CD1c-positive myeloid dendritic cell (primary cell): ENCODE measurements around the gene CPNE2.

Source experiments
- DNase-seq: peaks from one replicate; pipeline ENCODE4 v3.0.0-alpha.2; 2016; ENCODE audit errors: extremely low spot score

CPNE2 gene

DNA sequence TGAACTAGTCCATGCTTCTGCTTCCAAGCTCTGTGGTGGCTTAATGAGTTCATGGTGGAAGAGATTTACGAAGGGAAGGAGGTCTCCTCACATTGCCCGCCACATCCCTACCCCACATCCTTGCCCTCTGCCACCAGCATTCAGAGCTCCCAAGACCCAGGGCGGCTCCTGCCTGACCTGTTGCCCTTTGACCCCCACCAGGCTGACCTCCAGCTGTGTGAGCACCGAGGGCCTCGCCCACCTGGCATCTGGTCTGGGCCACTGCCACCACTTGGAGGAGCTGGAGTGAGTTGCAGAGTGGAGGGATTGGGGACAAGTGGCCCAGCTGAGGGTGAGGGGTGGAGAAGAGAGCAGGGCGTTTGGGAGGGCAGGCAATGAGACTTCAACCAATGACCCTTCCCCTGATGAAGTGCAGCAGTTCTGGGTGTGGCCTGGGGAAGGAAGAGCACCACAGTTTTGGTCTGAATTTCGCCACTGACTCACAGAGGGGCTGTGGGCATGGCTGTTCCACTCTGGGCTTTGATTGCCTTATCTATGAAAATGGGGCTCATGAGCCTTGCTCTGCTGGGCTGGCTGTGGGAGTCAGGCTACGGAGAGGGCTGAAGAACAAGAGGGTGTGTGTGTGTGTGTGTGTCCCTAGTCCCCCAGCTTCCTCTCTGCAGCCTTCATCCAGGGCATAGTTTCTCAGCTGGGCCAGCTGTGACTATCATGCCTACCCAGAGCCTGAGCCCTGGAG, 22.6 kb upstream of the CPNE2 start:
- DNase-seq, result peak; percentile 58

DNA sequence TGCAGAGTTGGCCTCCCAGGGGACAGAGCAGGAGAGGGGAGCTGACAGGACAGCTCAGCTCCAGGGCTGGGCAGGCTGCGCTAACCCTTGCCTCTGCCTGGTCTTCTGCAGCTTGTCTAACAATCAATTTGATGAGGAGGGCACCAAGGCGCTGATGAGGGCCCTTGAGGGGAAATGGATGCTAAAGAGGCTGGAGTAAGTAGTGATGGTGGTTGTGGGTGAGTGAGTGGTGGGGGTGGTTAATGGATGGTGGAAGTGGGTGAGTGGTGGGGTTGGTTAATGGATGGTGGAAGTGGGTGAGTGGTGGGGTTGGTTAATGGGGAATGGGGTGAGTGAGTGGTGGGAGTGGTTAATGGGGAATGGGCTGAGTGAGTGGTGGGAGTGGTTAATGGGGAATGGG, 22.0 kb upstream of the CPNE2 start:
- DNase-seq, result no peak

DNA sequence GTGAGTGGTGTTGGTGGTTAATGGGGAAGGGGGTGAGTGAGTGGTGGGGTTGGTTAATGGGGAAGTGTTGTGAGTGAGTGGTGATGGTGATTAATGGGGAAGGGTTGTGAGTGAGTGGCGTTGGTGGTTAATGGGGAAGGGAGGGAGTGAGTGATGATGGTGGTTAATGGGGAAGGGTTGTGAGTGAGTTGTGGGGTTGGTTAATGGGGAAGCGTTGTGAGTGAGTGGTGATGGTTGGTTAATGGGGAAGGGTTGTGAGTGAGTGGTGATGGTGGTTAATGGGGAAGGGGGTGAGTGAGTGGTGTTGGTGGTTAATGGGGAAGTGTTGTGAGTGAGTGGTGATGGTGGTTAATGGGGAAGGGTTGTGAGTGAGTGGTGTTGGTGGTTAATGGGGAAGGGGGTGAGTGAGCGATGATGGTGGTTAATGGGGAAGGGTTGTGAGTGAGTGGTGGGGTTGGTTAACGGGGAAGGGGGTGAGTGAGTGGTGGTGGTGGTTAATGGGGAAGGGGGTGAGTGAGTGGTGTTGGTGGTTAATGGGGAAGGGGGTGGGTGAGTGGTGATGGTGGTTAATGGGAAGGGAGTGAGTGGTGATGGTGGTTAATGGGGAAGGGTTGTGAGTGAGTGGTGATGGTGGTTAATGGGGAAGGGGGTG, 21.2 kb upstream of the CPNE2 start:
- peak; percentile 60 for DNase-seq

DNA sequence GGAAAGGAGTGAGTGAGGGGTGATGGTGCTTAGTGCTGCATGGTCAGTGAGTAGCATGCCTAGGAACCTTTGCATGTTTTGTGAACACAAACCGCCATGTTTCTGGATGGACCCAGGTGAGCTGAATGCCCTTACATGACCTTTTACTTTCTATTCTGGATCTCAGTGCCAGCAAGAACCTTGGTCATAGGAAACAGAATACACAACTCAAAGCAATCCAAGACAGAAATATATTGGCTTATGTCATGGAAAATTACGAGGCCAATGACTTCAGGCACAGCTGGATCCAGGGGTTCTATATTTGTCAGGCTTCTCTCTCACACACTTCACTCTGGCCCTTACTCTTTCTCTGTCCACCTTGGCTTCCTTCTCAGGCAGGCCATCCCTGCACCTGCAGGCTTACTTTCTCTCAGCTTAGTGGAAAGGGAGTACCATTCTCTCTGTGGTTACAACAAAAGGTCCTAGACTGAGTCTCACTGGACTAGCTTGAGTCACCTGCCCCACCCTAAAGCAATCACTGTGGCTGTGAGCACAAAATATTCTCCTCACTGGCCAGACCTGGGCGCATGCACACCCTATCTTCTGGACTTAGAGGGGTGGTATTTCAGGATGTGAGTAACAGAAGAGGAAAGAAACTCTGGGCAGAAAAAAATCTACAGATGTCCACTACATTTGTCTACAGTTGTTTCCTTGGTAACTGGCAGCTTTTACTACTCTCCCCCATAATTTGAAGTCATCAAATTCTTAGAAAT, 20.4 kb upstream of the CPNE2 start:
- DNase-seq, result peak; percentile 9

DNA sequence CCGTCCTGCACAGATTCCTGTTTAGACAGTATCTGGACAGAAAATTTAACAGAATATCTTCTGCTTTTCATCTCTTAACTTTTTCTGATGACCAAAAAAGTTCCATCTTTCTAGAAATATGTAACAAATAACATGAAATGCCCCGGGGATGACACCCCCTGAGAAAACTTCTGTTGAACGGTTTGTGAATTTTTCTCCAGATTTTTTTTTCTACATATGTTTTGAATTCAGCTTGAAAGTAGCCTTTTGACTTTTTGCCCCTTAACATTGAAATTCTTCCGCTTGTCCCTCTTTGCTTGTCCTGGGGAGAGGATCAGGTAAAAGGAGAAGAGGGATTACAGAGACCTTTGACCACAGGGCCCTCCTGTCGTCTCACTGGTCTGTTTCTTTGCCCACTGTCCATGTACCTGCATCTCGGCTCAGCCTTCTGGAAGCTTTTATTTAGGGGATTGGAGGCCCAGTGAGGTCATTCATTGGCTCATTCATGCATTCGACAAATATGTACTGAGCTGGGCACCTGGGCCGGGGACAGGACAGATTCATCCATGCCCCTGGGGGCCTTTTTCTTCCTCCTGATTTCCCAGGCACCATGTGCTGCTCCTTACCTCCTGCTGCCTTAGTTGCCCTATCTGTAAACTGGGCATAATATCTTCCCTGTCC, 19.6 kb upstream of the CPNE2 start:
- no peak for DNase-seq

DNA sequence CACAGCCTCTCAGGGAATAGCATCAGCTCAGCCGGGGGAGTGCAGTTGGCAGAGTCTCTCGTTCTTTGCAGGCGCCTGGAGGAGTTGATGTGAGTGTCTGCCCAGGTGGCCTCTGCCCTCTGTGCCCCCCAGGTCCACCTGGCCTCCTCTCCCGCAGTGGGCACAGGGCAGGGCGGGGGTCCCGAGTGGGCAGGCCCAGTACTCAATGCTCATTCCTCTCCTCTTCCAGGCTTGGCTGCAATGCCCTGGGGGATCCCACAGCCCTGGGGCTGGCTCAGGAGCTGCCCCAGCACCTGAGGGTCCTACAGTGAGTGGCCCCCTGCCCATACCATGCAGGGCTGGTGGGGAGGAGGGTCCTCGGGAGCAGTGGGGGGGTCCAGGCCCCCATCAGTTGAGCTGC, 14.7 kb upstream of the CPNE2 start:
- no peak for DNase-seq

DNA sequence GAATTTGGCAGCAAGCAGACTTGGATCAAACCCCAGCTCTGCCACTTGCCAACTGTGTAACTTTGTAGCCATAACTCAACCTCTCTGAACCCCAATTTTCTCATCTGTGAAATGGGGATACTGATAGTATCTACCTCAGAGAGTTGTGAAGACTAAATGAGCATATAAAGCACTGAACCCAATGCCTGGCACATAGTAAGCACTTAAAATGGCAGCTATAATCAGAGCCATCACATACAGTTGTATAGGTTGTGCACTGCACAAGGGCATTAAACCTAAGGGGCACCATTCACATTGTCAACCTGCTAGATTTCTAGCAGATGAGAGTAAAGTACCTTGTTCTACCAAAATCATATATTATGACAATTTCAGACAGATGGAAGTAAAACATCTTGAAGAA, 10.6 kb upstream of the CPNE2 start:
- DNase-seq, result no peak

DNA sequence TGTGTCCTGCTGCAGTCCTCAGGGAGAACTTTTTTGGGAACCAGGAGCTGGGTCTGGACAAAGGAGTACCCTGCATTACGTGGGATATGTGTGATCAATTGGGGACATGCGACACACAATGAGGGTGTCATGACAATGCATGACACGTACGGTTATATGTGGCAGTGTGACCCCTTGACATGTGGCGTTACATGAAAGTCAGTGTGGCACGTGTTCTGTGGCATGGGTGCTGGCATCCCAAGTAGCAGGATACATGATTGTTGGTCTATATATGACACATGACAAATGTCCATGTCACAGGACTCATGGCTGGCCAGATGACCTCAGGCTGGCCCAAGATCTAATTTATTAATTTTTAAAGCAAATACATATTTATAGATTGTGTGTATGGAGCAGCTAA, 9.7 kb upstream of the CPNE2 start:
- no peak for DNase-seq

DNA sequence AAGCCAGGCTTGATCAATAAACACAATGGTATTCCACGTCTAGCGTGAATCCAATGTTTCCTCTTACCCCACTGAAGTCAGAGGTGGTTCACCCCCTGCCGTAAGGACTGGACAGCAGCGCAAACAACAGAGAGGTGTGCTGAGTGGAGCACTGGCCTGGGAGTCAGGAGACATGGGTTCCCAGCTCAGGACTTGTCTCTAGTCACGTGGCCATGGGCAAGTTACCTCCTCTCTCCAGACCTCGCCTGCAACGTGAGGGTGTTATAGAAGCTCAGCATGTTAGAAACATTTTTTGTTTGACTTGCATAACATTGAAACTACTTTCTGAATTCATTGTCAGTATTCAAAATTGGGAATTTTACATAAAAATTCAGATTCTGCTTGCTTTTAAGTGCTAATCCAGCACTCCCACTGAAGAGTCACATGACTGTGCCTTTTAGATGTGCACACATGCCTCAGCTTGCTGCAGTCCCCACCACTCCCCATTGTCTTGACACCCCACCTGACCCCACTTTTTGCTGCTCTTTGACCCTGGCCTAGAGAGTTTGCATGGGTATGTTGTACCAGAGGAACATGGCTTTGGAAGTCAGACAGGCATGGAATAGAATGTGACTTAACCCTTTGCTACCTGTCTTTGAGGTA, 8.8 kb upstream of the CPNE2 start:
- no peak for DNase-seq

DNA sequence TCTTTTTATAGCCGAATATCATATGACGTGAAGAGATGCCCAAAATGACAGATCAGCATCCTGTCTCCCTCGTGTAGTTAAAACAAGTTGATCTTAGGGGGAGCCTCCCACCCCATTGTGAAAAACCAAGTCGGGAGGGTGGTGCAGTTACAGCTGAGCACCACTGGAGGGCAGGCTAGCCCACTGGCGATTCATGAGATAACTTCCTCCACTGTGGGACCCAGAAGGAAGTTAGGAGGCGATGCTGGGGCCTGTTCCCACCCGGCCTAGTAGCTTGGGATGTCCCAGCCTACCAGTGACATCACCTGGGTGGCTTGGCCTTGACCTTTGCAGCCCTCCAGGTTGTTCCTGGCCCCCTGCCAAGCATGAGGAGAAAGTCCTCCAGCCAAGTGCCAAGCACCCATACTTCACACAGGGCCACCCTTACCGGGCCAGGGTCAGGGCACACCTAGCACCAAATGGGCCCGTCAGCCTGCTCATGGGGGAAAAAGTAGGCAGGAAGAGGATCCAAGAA, 8.1 kb upstream of the CPNE2 start:
- DNase-seq, result peak; percentile 90

DNA sequence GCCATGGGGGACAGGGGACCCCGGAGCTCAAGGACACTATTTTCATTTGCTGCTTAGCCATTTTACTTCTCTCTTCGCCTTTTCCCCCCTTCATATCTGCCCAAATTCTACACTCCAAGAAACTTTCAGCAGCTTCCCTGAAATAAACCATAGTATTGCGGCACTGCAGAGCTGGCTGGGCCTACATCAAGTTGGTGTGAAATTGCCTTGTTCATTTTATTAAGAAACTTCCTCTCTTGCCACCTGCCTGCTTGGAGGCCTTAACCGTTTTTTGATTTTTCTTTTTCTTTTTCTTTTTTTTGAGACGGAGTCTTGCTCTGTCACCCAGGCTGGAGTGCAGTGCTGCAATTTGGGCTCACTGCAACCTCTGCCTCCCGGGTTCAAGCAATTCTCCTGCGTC, 7.4 kb upstream of the CPNE2 start:
- peak; percentile 20 for DNase-seq

DNA sequence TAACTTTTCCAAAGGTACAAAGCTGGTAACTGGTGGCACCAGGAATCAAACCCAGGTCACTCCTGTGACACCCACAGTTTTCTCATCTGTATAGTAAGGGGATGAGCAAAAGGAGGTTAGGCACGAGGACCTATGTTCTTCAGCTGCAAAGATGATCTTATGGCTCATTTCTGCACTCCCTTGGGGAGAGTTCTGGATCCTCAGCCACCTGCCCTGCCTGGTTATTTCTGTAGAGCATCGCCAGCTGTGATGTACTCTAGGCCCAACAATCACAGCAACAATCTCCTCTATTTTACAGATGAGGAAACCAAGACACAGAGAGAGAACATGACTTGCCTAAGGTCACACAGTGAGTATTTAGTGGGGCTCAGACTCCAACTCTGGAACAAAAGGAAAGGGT, 5.4 kb upstream of the CPNE2 start:
- DNase-seq, result no peak

DNA sequence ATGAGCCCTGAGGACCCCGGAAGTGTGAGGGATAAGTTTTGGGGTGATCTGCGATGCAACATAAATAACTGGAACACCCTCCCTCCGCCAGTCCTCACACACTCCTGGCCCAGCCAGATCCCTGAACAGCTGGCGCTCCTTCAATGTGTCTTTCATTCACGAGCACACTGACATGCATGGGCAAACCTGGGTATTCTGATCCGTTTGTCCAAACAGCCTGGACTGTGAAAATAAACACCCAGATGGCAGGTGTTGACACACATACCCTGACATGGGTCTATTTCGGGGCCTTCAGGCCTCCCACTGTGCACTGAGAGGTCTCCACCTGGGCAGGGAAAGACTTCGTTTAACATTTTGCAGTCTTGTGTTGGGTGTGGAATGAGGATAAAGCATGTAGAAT, 3.0 kb upstream of the CPNE2 start:
- no peak for DNase-seq

DNA sequence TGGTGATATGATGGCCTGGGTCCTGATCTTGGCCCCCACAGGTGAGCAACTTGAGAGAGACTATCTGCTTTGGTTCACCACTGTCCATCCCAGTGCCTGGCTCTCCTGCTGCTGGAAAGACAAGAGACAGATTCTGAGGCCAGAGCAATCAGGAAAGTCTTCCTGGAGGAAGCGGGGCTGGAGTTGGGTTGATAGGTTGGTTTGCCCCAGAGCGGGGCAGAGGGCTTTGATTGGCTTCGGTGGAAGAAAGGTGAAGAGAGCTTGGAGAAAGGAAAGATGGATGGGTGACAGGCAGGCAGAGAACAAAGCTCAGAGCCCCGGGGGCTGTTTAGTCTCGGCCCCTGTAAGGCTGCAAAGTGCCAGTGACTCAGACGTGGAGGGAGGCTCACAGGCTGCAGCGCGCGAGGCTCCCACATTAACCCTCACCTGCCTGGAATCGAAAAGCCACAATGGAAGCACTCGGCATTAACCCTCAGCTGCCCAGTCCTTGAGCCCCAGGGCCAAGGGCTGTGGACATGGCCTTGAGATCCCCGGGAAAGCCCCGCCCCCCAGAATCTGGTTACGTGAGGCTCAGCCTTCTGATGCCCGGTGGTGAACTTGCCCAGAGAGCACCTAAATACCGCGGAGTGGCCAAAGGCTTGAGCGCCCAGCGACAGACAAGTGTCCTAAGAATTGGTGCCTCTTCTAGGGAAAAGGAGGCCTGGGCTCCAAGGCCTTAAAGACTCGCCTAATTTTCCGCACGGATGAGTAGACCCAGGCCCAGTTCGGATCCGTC, 996 bp upstream of the CPNE2 start:
- DNase-seq, result peak; percentile 7

DNA sequence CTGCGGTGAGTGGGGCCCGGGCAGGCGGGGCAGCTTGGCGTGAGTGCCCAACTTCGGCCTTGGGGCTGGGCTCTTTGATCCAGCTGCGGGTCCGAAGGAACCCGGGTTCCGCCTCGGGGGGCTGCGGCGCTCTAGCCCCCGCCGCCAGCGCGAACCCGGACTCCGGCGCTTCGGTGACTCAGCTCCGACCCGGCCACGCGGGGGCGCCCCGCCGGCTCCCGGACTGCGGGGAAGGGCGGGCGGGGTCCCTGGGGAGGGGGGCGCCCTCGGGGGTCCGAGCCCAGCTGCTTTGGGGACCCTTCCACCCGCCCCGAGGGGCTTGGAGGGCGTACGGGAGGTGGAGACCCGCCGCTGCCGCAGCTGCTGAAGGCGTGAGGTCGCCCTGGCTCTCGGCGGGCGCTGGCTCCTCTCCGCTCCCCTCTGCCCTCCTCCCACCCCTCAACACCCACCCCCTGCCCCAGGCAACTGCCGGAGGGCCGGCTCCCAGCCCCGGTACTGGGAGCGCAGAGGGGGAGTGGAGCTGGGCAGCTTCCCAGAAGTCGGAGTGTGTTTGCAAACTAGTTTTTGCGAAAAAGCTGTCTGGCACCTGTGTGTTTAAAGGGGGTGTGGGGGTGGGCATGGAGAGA, 516 bp downstream of the CPNE2 start:
- peak; percentile 47 for DNase-seq

DNA sequence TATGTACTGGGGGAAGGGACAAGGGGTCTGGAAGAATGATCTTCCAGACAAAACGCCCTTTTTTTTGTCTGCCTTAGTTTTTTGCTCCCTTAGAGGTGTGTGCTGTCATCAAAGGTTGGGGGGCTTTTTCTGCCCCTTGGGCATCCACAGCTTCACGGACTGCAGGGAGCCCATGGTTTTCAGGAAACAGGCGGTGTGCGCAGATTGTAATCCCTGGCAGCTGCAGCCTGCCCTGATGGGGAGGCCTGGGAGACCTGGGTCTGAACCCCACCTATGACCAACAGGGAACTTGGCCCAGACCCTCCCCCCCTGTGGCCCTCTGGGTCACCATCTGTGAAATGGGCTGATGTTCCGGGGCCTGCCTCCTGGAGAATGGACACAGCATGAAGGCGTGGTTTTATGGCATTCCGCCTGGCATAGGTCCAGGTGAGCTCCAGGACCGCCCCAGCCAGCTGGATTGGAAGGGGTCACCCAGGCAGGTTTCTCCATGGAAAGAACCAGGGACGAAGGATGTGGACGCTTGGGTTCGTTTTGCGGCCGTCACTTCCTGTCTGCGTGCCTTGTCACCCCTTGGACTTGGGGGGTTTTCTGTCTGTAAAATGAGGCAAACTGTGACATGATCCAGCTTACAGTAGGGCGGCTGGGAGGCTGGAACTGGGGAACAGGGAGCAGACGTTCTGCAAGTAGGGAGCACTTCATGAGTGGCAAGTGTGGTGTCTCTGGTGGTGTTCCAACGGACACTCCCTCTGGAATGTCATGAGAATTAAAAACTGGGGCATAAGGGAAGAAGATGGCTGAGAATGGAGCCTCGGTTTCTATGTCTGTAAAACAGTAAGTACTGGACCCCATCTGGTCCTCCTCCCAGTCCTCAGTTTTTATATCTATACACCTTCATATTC, 1.5 kb downstream of the CPNE2 start:
- no peak for DNase-seq

DNA sequence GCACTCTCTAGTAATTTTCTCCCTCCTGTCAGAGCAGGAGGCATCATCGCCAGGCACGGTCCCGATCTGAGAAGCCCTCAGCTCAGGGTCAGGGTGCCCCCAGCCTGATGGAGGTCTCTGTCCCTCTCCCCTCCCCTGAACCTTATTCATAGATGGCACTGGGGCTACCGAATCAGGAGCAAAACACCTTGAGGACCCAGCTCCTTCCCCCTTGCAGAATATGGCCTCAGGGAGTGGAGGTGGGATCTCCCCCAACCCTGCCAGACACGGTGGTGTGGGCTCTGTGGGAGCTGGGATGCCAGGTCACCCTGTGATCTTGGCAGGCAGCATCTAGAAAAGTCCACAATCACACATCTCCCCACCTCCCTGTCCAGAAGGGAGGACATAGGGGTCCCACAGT, 2.5 kb downstream of the CPNE2 start:
- no peak for DNase-seq

DNA sequence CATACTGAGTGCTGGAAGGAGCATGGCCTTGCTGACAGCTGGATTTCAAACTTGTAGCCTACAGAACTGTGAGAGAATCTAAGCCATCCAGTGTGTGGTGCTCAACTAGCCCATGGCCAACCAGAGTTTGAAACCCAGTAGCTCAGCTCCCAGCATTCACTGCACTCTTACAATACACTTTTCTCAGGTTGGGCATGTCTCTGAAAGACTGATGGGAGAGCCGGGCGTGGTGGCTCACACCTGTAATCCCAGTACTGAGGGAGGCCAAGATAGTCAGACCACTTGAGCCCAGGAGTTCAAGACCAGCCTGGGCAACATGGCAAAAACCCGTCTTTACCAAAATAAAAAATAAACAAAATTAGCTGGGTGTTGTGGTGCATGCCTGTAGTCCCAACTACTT, 3.8 kb downstream of the CPNE2 start:
- no peak for DNase-seq

DNA sequence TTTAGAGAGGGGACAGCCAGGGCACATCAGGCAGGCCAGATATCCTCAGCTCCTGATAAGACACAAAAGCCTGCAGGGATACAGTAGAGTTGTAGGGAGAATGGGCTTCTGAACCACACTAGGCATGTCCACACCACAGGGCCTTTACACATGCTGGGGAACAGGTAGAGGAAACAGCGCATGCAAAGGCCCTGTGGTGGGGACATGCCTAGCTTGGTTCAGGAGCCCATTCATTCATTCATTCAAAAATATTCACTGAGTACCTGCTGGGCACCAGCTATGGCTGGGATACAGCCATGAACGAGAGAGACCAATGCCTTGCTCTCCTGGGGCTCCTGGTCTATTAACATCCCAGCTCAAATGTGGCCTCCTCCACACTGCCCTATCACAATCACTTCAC, 4.4 kb downstream of the CPNE2 start:
- DNase-seq, result no peak
